Tongue (tissue), 2 donors: ENCODE results near the gene NUCB1. TPM values are rescaled to one million over a fixed set of nuclear protein-coding genes. Genes with fewer than 3 reads are reported as not detected.
"Not testable (repeated sequence)": the region's sequence is repeated elsewhere in the genome, so short reads cannot be mapped to it uniquely, and the experiment has no call there.

Experiments used
- DNase-seq: peaks from one replicate; pipeline ENCODE4 v3.0.0-alpha.2; 2015
- total RNA-seq: library from RNA; depleted of rRNA; stranded (reverse); fragments of >200 nt; gene quantifications from one replicate; pipeline ENCODE4 v1.2.3, GENCODE V29; 2014

The NUCB1 gene
- total RNA-seq, 1 donor from 2014 or later = 154 TPM

DNA sequence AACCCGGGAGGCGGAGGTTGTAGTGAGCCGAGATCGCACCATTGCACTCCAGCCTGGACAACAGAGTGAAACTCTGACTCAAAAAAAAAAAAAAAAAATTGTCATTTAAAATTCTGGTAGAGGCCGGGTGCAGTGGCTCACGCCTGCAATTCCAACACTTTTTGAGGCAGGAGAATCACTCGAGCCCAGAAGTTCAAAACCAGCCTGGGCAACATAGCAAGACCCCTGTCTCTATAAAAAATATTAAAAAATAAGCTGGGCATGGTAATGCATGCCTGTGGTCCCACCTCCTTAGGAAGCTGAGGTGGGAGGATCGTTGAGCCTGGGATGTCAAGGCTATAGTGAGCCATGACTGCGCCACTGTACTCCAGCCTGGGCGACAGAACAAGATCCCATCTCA is 6.2 kb downstream of the NUCB1 start:
- no peak for DNase-seq

DNA sequence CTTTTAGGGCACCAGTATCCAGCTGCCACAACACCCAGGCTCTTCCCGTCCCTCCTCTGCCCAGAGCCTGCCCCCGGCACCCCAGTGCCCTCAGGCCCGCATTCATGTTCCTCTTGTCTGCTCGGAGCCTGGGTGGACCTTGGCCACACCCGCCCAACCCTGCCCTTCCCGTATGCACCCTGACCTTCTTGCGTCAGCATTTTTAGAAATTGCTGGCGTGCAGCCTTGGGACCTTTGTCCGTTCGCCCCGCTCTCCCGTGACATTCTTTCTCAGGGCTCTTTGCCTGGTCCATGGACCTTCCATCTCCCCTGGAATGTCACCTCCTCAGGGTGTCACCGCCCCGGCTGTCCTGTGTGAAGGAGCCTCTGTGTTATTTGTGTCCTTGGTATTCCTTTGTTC is 7.6 kb downstream of the NUCB1 start:
- DNase-seq = no peak

DNA sequence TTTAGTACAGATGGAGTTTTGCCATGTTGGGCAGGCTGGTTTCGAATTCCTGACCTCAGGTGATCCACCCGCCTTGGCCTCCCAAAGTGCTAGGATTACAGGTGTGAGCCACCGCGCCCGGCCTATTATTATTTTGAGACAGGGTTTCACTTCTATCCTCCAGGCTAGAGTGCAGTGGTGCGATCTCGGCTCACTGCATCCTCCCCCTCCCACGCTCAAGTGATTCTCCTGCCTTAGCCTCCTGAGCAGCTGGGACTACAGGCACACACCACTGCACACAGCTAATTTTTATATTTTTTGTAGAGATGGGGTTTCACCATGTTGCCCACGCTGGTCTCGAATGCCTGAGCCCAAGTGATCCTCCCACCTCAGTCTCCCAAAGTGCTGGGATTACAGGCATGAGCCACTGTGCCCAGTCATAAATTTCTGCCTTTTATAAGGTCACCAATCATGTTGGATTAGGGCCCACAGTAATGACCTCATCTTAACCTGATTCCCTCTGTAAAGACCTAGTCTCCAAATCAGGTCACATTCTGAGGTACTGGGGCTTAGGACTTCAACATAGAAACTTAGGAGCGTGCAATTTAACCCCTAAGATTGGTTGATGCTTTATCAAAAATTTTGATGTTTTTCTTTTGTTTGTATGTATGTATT is 9.4 kb downstream of the NUCB1 start:
- not testable (repeated sequence) for DNase-seq

DNA sequence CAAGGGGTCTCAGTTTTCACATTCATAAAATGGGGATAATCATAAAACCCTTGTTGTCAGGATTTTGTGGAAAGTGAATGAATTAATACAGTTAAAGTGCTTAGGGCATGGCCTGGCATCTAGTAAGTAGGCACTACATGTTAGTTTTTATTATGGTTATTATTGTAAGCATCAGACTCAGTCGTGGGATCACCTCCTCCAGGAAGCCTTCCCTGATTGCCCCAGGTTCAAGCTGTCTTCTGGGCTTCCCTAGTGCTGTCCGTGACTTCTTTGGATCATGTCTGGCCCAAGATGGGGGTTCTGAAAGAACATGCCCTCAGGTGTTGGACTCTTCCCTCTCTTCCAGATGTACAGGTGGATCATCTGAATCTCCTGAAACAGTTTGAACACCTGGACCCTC is 10.7 kb downstream of the NUCB1 start:
- DNase-seq = no peak

DNA sequence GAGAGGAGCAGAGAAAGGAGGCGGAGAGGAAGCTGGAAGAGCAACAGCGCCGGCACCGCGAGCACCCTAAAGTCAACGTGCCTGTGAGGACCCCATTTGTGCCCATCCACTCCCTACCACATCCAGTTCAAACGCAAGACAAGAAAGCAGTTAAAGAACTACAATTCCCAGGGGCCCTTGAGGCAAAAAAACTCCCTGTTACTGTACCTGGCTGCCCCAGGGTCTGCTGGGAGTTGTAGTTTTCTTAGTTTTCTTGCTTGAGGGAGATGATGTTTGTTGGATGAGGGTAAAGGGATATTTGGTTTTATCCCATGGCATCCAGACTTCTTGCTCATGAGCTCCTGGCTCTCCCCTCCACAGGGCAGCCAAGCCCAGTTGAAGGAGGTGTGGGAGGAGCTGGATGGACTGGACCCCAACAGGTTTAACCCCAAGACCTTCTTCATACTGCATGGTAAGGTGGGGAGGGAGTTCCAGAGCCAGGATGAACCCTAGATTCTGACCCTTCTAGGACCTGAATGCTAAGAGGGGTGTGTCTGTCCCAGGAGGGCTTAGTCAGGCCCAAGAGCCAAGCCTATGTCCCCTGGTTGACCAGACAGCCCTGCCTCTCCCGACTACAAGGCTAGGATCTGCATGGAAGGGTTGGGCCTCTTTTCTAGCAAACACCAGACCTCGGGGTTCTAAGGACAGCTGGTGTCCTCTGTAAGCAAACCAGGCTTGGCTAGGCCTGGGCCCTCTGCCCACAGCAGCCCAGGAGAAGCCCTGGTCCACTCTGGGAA is 13.2 kb downstream of the NUCB1 start:
- peak; percentile 19 for DNase-seq

DNA sequence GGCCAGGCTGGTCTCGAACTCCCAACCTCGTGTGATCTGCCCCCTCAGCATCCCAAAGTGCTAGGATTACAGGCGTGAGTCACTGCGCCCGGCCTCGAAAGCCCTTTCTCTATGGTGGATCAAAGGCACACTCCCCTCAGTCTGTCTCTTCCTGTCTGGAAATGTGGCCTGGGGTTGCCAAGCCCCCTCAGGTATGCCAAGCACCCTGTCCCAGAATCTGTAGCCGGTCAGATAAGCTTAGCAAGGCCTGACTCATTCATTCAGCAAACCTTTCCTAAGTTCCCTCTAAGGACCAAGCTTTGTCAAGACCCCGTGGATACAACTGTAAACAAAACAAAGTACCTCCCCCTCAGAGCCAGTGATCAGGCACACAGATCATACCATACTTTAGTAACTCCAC is 14.1 kb downstream of the NUCB1 start:
- DNase-seq = no peak

DNA sequence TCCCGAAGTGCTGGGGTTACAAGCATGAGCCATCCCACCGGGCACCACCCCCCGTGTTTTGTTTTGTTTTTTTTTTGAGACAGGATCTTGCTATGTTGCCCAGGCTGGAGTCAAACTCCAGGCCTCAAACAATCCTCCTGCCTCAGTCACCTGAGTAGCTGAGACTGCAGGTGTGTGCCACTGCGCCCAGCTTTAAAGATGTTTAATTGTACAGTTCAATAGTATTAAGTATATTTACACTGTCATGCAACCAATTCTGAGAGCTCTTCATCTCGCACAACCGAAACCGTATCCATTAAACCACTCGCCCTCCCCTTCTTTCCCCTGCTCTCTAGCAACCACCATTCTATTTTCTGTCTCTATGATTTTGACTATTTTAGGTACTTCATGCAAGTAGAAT is 15.6 kb downstream of the NUCB1 start:
- DNase-seq = no peak

DNA sequence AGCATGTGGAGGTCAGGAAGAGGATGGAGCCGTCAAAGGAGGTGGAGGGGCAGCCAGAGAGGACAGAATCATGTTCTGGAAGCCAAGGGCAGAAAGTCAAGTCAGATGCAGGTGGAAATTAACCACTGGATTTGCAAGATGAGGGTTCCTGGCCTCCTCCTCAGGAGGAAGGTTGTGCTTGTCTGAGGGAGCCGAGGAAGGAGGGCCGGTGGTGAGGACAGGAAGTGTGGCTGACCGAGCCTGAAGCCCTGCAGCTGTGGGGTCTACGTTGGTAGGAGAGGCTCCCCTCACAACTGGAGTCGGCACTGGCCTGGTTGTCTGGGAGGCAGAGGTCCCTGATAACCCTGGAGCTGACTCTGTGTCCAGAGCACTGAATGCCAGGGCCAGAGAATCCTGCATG is 18.0 kb downstream of the NUCB1 start:
- DNase-seq = no peak

DNA sequence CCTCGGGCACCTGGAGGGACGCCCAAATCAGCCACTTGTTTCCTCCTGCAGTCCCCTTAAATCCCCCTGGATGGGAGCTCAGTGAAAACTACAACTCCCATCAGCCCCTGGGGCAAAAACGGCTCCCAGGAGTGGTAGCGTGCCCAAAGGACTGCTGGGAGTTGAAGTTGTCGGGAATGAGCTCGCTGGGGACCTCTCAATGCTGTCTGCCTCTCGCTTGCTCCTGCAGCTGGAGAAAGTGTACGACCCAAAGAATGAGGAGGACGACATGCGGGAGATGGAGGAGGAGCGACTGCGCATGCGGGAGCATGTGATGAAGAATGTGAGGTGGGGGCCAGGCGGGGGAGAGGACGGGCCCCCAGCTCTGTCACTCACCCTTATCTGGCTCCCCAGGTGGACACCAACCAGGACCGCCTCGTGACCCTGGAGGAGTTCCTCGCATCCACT is 18.7 kb downstream of the NUCB1 start:
- peak; percentile 53 for DNase-seq

DNA sequence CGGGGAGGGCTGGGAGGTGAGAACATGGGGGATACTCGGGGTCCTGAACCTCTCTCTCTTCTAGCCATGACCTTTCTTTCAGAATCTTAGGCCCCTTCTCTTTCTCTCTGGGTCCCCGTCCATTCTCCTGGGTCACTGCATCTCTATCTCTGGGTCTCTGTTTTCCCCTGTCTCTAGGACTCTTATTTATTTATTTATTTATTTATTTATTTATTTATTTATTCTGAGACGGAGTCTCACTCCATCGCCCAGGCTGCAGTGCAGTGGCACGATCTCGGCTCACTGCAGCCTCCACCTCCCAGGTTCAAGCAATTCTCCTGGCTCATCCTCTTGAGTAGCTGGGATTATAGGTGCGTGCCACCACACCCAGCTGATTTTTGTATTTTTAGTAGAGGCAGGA is 19.2 kb downstream of the NUCB1 start:
- DNase-seq = not testable (repeated sequence)

DNA sequence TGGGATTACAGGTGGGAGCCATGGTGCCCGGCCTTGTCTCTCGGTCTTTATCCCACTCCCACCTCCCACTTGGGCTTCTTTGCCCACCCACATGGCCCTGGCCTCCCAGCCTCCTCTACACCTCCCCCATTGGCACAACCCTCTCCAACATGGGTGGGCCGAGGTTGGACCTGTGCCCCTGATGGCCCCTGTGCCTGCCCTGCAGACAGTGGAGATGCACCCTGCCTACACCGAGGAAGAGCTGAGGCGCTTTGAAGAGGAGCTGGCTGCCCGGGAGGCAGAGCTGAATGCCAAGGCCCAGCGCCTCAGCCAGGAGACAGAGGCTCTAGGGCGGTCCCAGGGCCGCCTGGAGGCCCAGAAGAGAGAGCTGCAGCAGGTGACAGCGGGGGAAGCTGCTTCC is 20.8 kb downstream of the NUCB1 start:
- no peak for DNase-seq

DNA sequence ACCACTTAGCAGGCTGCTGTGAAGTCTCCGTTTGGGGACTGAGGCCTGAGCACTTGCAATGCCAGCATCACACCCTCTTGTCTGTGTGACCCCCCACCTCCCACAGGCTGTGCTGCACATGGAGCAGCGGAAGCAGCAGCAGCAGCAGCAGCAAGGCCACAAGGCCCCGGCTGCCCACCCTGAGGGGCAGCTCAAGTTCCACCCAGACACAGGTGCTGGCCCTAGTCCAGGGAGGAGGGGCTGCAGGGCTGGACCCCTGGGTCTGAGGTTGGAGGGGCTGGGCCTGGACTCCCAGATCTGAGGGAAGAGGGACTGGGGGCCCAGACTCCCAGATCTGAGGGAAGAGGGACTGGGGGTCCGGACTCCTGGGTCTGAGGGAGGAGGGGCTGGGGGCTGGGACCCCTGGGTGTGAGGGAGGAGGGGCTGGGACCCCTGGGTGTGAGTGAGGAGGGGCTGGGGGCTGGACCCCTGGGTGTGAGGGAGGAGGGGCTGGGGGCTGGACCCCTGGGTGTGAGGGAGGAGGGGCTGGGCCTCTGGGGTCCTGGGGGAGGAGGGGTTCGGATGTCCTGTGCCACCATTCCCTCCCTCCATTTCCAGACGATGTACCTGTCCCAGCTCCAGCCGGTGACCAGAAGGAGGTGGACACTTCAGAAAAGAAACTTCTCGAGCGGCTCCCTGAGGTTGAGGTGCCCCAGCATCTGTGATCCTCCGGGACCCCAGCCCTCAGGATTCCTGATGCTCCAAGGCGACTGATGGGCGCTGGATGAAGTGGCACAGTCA is 21.8 kb downstream of the NUCB1 start:
- no peak for DNase-seq

DNA sequence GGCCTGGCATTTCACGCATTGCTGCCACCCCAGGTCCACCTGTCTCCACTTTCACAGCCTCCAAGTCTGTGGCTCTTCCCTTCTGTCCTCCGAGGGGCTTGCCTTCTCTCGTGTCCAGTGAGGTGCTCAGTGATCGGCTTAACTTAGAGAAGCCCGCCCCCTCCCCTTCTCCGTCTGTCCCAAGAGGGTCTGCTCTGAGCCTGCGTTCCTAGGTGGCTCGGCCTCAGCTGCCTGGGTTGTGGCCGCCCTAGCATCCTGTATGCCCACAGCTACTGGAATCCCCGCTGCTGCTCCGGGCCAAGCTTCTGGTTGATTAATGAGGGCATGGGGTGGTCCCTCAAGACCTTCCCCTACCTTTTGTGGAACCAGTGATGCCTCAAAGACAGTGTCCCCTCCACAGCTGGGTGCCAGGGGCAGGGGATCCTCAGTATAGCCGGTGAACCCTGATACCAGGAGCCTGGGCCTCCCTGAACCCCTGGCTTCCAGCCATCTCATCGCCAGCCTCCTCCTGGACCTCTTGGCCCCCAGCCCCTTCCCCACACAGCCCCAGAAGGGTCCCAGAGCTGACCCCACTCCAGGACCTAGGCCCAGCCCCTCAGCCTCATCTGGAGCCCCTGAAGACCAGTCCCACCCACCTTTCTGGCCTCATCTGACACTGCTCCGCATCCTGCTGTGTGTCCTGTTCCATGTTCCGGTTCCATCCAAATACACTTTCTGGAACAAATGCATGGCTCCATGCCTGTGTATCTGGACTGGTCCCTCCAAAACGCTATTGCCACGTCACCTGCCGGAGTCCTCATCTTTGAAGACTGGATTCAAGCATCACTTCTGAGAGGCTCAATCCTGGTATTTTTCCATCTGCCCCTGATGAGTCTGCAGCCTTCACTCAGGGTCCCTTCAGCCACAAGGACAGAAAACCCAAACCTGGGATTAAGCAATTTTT is 22.7 kb downstream of the NUCB1 start:
- DNase-seq = no peak

DNA sequence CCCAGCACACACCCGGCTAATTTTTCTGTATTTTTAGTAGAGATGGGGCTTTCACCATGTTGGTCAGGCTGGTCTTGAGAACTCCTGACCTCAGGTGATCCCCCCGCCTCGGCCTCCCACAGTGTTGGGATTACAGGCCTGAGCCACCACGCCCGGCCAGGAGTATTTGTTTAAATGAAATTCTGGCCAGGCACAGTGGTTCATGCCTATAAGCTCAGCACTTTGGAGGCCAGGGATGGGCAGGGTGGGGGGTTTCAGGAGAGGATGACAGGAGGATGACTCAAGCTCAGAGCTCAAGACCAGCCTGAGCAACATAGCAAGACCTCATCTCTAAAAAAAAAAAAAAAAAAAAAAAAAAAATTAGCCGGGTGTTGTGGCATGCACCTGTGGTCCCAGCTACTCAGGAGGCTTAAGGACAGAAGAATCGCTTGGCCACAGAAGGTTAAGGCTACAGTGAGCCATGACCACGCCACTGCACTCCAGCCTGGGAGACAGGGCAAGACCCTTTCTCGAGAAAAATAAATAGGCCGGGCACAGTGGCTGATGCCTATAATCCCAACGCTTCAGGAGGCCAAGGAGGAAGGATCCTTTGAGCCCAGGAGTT is 25.2 kb downstream of the NUCB1 start:
- no peak for DNase-seq

DNA sequence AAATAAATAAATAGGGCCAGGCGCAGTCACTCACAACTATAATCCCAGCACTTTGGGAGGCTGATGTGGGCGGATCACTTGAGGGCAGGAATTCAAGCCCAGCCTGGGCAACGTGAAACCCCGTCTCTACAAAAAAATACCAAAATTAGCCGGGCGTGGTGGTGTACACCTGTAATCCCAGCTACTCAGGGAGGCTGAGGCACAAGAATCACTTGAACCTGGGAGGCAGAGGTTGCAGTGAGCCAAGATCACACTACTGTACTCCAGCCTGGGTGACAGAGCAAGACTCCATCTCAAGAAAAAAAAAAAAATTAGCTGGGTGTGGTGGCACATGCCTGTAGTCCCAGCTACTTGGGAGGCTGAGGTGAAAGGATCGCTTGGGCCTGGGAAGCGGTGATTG is 25.8 kb downstream of the NUCB1 start:
- not testable (repeated sequence) for DNase-seq

DNA sequence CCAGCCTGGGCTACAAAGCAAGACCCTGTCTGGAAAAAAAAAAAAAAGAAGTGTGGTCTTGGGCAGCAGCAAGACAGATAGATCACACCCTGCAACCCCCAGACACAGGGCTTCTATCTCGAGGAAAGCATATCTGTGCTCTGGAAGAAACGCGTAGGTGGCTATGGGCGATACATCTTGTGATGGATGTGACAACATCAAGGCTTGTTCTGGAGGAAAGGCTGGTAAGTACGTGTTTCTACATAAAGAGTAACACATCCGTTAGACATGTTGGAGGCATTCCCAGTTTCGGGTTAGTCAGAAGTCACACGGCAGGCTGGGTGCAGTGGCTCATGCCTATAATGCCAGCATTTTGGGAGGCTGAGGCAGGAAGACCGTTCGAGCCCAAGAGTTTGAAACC is 26.8 kb downstream of the NUCB1 start:
- DNase-seq = peak; percentile 48

DNA sequence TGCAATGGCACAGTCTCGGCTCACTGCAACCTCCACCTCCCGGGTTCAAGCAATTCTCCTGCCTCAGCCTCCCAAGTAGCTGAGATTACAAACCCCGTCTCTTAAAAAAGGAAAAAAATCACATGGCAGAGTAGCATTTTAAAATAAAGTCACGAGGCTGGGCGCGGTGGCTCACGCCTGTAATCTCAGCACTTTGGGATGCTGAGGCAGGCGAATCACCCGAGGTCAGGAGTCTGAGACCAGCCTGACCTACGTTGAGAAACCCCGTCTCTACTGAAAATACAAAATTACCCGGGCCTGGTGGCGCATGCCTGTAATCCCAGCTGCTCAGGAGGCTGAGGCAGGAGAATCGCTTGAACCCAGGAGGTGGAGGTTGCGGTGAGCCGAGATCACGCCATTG is 27.6 kb downstream of the NUCB1 start:
- DNase-seq = not testable (repeated sequence)

DNA sequence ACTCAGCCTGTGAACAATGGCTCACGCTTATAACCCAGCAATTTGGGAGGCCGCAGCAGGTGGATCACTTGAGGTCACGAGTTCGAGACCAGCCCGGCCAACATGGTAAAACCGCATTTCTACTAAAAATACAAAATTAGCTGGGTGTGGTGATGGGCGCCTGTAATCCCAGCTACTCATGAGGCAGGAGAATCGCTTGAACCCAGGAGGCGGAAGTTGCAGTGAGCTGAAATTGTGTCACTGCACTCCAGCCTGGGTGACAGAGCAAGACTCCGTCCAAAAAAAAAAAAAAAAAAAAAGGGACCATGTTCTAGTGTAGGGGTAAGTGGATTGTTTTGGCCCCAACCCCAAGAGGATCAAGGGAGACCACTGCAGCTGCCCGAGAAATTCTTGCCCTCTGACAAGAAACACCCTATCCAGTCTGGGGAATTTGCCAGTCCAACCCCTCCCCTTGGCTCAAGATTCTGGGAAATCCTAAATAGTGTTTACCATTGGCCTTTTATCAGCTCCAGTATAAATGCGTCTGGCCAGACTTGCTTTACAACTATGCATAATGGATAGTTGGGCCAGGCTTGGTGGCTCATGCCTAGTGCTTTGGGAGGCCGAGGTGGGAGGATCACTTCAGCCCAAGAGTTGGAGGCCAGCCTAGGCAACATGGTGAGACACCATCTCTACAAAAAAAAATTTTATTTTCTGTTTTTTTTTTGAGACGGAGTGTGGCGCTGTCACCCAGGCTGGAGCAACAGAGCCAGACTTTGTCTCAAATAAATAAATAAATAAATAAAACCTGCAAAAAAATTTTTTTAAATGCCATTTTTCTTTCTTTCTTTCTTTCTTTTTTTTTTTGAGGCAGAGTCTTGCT is 28.3 kb downstream of the NUCB1 start:
- DNase-seq = peak; percentile 76

DNA sequence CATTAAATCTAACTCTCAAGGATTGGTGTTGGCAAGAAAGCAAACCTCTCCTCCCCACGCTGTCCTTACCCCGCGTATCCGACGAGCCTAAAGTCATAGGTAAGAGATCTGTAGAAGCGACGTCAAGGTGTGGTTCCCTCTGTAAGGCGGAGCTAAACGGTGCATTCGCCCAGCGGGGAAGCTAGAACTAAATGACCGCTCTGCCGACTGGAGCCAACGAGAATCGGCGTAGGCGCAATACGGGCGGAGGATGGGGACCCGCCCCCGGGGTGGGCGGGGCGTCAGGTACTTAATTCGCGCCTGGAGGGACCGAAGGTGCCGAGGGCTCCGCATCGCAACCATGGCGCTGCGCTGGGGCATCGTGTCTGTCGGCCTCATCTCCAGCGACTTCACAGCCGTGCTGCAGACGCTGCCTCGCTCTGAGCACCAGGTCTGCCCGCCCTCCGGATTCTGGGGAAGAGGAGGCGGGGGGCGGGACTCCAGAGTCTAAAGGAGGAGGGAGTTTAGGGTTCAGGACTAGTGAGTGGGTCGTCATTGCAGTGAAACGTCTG is 33.3 kb downstream of the NUCB1 start, which contains the start of gene DHDH:
Gene DHDH (plus strand): TSS at position 318 of the 551 bp plus-strand sequence. CDS start 23 bp downstream, at position 341.
- peak; percentile 79 for DNase-seq

DNA sequence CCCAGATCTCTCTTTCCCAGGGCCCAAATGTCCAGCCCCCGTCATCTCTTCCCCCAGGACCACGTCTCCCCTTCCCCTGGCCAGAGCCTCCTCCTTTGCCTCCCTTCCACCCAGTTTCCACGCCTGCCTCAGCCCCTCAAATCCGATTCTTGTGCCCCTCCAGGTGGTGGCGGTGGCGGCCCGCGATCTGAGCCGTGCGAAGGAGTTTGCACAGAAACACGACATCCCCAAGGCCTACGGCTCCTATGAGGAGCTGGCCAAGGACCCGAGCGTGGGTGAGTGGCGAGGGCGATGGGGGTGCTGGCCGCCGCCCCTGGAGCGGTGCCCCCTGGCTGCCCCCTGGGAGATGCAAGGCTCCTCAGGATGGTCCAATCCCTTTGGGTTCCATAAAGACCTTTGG is 34.7 kb downstream of the NUCB1 start:
- DNase-seq = no peak
